GM18505 (cell line): ENCODE measurements around the gene UBXN2A.
"Not testable (repeated sequence)": the region's sequence is repeated elsewhere in the genome, so short reads cannot be mapped to it uniquely, and the experiment has no call there.

Experiments used
- ATAC-seq: cut with Tn5 transposase; IDR thresholded peaks from one replicate; pipeline ENCODE4 v1.9.1; 2021; ENCODE audit not compliant: unreplicated experiment
- POLR2A ChIP-seq: IDR thresholded peaks from 4 replicates; pipeline ENCODE4 v1.6.1; 2011; ENCODE audit warnings: borderline replicate concordance; ENCODE audit not compliant: insufficient read depth, insufficient read length; ENCODE audit errors: extremely low read depth

UBXN2A gene

DNA sequence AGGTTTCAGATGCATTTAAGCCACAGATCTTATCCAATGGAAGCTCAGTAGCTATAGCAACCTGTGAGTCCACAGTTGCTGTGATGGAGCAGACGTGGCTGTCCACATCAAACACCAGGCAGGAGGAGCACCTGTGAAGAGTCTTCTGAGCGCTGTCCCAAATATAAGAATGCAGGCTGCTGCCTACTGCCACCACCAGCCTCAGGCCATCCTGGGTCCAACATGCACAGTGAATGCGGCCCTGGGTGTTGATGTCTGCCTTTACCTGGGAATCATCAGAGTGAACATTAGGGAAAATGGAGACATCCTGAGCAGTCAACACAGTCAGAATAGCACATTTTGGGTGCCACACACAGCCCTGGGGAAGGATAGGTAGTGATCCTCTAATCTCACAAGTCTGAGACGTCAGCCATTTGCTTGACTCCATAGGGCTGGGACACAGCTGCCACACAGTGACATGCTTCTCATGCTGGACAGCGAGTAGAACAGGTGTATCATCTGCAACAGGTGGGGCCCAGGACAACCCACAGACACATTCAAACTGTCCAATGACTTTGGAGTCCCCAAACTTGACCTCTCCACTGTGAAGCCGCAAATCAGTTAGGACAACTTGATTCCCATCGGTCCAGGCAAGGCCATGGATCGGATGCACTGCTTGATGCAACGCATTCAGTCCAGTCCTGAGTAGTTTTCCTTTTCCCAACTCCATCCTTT, 98.7 kb downstream of the UBXN2A start:
- ATAC-seq, result no peak
- no peak for TF ChIP-seq POLR2A

DNA sequence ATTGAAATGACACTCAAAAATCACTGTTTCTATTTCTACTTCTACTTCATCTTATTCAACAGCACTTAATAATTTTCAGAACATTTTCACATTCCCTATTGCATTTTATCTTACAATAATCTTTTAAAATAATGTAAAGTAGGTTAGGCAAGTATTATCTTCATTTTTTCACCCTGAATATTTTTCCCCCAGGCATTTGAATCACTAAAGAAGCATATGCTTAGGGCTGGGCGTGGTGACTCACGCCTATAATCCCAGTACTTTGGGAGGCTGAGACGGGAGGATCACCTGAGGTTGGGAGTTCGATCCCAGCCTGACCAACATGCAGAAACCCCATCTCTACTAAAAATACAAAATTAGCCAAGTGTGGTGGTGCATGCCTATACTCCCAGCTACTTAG, 100.2 kb downstream of the UBXN2A start:
- ATAC-seq, result no peak
- TF ChIP-seq POLR2A, result no peak

DNA sequence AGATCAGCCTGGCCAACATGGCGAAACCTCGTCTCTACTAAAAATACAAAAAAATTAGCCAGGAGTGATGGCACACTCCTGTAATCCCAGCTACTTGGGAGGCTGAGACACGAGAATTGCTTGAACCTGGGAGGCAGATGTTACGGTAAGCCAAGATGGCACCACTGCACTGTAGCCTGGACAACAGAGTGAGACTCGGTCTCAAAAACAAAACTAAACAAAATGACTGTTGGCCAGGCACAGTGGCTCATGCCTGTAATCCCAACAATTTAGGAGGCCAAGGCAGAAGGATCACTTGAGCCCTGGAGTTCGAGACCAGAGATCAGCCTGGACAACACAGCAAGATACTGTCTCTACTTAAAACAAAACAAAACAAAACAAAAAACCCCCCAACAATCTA, 102.9 kb downstream of the UBXN2A start:
- not testable (repeated sequence) for ATAC-seq

DNA sequence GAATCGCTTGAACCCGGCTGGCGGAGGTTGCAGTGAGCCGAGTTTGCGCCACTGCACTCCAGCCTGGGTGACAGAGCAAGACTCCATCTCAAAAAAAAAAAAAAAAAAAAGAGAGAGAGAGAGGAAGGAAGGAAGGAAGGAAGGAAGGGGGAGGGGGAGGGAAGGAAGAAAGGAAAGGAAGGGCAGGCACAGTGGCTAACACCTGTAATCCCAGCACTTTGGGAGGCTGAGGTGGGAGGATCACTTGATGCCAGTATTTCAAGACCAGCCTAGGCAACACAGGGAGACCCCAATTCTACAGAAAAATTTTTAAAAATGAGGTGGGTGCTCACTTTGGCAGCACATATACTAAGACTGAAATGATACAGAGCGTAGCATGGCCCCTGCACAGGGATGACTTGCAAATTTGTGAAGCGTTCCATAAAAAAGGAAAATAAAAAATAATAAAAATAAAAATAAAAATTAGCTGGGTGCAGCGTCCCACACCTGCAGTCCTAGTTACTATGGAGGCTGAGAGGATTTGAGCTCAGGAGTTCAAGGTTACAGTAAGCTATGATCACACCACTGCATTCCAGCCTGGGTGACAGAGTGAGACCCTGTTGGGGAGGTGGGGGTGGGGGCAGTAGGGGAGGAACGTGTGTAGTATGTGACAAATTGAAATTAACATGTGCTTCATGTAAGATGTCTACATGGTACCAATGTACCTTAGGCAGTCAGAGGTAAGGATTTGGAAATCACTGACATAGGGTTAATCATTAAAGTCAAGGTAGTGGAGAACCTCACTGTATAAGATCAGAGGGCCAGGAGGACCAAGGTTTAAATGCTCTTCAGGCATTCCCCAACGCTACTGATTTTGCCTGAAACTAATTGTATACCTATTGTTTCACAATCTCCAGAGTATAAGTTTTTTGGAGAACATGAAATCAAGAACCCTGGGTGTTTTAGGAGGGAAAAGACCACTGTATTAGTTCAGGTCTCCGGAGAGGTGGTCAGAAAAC, 105.5 kb downstream of the UBXN2A start:
- no peak for ATAC-seq
- no peak for TF ChIP-seq POLR2A

DNA sequence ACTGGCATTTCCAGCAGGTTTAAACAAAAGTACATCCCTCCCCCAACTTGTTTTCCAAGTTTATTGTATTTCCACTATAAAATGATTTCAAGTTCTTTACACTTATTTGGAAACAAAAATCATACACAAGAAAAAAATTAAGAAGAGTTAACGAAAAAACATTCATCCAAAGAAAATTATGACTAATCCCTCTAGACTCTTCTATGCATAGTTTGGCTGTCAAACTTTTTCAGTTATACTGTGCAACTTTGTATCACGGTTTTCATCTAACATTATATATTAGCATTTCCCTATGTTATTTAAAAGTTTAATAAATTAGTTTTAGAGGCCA, 106.3 kb downstream of the UBXN2A start:
- ATAC-seq, result no peak
- TF ChIP-seq POLR2A, result no peak

DNA sequence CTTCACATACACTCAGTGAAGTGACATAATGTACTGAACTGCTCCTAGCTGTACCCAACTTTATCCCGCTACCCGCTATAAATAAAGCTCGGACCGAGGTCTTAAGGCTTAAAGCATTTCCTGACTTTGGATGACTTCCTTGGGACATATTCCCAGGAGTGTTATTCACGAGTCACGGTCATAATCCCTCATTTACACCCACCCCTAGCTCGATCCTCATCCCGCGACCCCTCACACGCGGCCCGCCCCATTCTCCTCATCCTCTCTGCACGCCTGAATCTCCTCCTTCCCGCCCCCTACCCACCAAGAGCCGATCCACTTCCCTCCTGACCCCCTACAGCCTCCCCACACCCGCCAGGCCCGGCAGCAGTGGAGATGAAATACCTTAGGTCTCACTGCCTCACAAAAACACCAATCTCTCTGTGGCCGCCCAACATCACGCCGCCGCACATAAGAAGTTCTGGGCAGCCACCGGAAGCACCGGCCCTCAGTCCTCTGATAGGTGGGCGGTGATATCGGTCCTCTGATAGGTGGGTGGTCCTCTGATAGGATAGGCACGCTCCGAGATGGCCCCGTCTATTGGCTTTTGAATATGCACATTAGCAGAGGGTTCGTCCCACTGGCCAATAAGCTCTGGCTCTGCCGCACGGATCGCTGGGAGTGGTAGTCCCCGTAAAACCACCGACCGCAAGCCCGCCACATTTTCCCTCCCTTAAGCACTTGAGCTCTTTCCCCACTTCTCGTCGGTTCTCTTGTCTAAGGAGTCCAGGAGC, 106.9 kb downstream of the UBXN2A start, which contains the start of gene WDCP:
Gene WDCP (minus strand): TSS at position 462 of the 773 bp plus-strand sequence. CDS start 7,897 bp downstream, outside the sequence.
- TF ChIP-seq POLR2A, result peak; percentile 91
- ATAC-seq, result peak; percentile 97

DNA sequence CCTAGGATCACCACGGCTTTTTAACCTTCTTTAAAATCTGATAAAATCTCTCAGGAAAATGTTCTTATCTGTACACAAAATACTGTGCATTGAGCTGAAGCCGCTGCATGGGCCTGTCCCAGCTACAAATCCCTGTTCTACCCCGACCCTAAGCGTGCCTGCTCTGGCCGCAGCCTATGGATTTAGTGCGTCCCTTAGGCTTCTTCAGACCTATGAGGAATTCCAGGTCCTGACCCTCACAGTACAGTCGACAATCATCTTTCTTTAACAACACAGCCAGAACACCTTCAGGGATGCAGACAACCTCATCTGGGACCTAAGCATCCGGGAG, 107.4 kb downstream of the UBXN2A start:
- ATAC-seq, result no peak
- TF ChIP-seq POLR2A, result no peak

DNA sequence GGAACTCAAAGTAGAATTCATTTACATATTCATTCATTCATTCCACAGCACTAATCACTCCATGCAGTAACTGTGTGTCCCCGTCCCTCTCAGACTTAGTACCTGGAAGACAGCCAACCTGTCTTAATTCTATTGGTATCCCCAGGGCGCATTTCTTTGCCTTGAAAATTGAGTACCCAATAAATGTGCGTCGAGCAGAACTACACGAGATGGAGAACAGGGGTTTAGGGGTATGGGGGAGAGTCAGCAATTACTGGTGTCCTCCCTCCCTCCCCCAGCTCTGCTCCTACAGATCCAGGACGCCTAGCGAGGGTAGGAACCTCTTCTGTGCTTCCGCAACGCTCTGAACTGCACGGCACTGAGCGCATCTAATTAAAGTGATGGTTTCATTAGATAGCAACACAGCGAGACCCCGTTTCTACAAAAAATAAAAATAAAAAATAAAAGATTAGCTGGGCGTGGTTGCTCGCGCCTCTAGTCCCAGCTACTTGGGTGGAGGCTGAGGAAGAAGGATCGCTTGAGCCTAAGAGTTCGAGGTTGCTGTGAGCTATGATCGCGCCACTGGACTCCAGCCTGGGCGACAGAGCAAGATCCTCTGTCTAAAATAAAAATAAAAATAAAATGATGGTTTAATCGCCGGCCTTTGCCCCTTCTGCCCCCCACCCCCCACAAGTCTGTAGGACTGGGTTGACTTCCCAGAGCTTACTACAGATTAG, 108.7 kb downstream of the UBXN2A start:
- TF ChIP-seq POLR2A, result no peak
- no peak for ATAC-seq

DNA sequence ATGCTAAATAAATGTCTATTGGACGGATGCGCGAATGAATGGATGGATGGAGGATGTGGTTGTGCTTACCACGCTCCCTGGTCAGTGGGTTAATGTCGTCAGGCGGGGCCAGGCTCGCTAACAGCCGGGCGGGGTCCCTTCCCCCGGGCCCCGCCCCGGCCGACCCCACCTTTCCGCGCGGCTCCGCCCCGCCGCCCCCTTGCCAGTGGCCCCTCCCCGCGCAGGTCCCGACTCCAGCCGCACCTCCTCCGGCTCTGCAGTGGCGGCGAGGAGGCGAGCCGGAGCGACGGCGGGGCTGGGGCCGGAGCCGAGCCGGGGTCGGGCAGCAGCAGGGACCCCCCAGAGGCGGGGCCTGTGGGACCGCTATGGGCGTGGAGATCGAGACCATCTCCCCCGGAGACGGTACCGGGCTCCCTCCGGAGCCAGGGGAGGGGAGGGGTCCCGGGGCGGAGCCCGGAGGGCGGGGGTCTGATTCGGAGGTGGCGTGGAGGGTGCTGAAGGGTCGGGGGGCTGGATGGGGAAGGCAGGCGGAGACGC, 109.3 kb downstream of the UBXN2A start, which contains the start of gene FKBP1B:
Gene FKBP1B (plus strand): TSS at position 257 of the 537 bp plus-strand sequence. CDS start 109 bp downstream, at position 366.
- no peak for ATAC-seq

DNA sequence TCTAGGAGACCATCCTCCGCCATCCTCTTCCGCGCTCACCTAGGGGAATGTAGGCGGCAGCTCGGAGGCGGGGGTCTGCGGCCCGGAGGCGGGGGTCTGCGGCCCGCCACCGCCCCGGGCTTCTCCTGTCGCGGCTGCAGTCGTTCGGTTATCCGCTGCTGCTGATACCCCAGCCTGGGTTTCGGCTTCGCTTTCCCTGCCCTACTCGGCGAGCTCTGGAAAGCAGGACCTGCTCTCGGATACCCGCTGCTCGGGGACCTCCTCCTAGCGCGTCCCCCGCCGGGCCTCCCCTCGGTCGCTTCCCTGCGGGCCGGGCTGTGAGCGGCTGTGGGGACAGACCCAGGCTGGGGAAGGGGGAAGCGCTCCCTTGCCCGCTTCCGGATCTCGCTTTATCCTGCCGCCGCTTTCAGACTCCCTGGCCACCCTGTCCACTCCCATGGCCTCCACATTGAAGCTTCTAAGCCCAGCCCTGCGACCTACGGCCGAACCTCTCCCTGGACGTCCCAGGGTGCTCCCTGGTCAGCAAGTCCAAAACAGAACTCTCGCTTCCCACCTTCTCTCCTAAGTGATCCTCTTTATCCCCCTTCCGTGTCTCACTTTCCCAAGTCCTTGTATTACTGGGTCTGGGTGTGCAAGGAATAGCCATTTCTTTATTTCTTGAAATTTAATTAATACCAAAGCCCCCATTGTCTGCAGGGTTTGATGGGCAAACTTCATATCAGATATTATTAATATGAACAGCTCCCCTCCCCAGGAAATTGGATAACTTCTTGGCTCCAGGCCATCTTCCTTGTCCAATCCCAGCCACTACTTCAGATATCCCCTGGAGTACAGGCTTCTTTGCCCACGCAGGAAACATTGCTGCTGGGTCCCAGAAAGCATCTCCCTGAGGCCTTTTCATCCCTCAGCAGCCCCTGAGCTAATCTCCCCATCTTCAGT, 110.0 kb downstream of the UBXN2A start:
- no peak for ATAC-seq
- no peak for TF ChIP-seq POLR2A

More for the DNA sequence above, 109.3 kb downstream of the UBXN2A start, which contains the start of gene FKBP1B:
- no peak for TF ChIP-seq POLR2A

DNA sequence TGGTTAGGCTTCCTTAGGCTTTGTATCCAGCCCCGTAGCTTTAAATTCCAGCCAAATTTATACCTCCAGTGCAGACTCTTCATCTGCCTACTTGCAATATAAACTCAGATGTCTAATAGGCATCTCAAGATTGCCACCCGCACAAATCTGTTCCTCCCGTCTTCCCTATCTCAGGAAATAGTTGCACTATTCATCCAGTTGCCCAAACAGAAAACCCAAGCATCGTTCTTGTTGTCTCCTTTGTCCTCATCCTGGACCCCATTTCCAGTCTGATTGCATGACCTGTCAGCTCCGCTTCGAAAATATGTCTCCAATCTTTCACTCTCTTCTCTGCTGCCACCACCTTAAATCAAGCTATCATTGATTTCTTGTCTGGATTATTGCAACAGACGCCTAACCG, 111.6 kb downstream of the UBXN2A start:
- TF ChIP-seq POLR2A, result no peak
- ATAC-seq, result no peak
